Measurements from ENCODE around the gene BRF1. TPM values are rescaled to one million over a fixed set of nuclear protein-coding genes. Genes with fewer than 3 reads are reported as not detected.
A peak's percentile ranks its signal among the peaks of the same experiment; 100 is the strongest.

The BRF1 gene
- total and polyA plus RNA-seq, 2 of the 13 experiments (the other 11 are each of a cell fraction or from before 2014, with no cell fraction given) = 5.1 to 11.0 TPM

- intact Hi-C loops (cut with micrococcal nuclease; ENCODE audit: unreplicated experiment) (no loop called here), in situ Hi-C loops (cut with HindIII; ENCODE audit: extremely low pct_ligation_motif_present, low pct_unique_long_range_greater_than_20kb) (no loop called here)
- no peak overlapping the region for H3K27ac ChIP-seq (ENCODE audit: extremely low read length, insufficient read depth, low read length)
- WGBS (ENCODE audit: low lambda C conversion rate) = 50% methylated on average over 2 of the region's 25 CpGs
- ChIA-PET CTCF (ENCODE audit: low intra/inter-chr PET ratio, low total read pairs) (no interaction called here), POLR2A (no interaction called here)
- ATAC-seq = peak; percentile 16; the same call in 2 of the 3 replicates
- H3K9me3 ChIP-seq (ENCODE audit: low read length) = no peaks in the 10 kb centered on the region
- BruUV-seq (replicated peaks) = no TSS peak
- H3K79me2 ChIP-seq (ENCODE audit: insufficient read depth, low read length) = no peaks in the 10 kb centered on the region
- H3K4me2 ChIP-seq (ENCODE audit: low read depth, low read length) = no peak overlapping the region
- 0 out of 2 replicates have a peak, but pooled peaks cover 3% of the 10 kb centered on the region for H4K20me1 ChIP-seq (ENCODE audit: insufficient read depth, low read length)
- H3K27me3 ChIP-seq (ENCODE audit: control insufficient read depth in 1 of 2, insufficient read depth in 2 of 2, low read length in 2 of 2) = peaks cover 10 to 62% of the 10 kb centered on the region in 2 experiments
- peak overlapping the region in 1 of 3 experiments; percentile 3; a peak in 1 of 6 replicates for H3K4me3 ChIP-seq (replicated peaks in 1 of 3; ENCODE audit: insufficient read depth in 1 of 3, low read depth in 2 of 3, low read length in 3 of 3)
- TF ChIP-seq GABPB1 (CRISPR knock-in tag; IDR thresholded peaks at IDR 0.05) (0 out of 2 replicates have a peak, but pooled peaks have one; percentile 18), ZFP91 (CRISPR knock-in tag; IDR thresholded peaks at IDR 0.05; ENCODE audit: borderline replicate concordance) (peak; percentile 43; the same call in 1 of the 2 replicates), RBAK (CRISPR knock-in tag; IDR thresholded peaks at IDR 0.05) (peak; percentile 13), GTF2F1 (IDR thresholded peaks at IDR 0.05; ENCODE audit: low read length) (no peak), UBTF (CRISPR knock-in tag; IDR thresholded peaks at IDR 0.05) (0 out of 2 replicates have a peak, but pooled peaks have one; percentile 25)
- no peak for DNase-seq (ENCODE audit: low spot score)
- no peak overlapping the region for H3K9ac ChIP-seq (ENCODE audit: insufficient read depth, low read depth, low read length)
- no peak for FAIRE-seq
- no peaks in the 10 kb centered on the region for H3K36me3 ChIP-seq (replicated peaks in 1 of 2; ENCODE audit: control insufficient read depth in 1 of 2, insufficient read depth in 2 of 2, low read length in 2 of 2)
- H2AFZ ChIP-seq (ENCODE audit: low read length) = no peak overlapping the region
- peaks cover 19% of the 10 kb centered on the region; the same call in 1 of the 2 replicates for H3K4me1 ChIP-seq (ENCODE audit: insufficient read depth, low read length)
These were observed 118.3 kb downstream of the BRF1 start for GRCh38 chr14:105182296-105183020.

Data from HepG2 (cell line).